Stimulated activated naive CD8-positive, alpha-beta T cell treated with anti-CD3 and anti-CD28 coated beads, Interleukin-15, Interleukin-2, amounts not matched to agents 100 U/mL and 50 U/mL, for 24 hours (primary cell): ENCODE results near the gene POLD3.
A peak's percentile ranks its signal among the peaks of the same experiment; 100 is the strongest.

ENCODE experiments used
- ATAC-seq: fragments of 150-1000 bp; cut with Tn5 transposase; one replicate; pipeline ENCODE4 v1.10.0; 2021
- DNase-seq: peaks from one replicate; pipeline ENCODE4 v3.0.0; 2021

The POLD3 gene

DNA sequence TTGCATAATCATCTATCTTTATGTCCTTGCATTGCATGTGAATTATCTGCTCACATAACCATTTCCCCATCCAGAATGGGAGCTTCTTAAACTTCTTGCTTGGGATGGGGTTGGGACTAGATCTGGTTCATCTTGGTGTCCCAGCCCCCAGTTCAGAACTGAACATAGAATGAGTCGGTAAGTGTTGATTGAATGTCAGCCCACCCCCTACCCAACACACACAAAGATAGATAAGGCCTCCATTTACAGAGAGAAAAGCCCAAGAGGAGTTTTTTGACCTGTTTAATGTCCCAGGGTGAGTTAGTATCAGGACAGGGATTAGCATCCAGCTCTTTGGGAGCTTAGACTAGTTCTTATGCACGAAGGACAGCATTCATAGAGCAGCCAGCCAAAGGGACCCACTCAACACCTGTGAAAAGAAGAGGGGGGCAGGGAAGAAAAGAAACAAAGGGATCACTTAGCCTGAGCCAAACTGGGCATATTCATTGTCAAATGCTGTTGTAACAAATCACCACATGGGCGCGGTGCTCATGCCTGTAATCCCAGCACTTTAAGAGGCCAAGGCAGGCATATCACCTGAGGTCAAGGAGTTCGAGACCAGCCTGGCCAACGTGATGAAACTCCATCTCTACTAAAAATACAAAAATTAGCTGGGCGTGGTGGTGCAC is 81.4 kb downstream of the POLD3 start:
- ATAC-seq (no peak), DNase-seq (no peak)

DNA sequence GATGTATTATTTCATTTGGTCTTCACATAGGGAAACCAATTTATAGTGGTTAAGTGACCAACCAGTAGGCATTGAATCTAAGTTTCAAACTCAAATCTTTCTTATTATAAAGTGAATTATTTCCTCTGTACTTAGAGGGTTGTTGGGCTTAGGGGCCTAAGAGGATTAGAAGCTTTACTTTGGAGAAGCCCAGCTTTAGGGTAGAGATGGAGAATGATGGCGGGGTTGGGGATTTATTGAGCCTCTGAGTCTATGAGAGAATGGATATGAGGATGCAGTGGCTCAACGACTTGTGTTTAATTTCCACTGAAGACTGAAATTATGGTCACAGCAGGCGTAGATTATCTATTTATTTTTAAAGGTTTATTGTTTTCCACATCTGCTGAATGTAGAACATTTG is 83.4 kb downstream of the POLD3 start:
- DNase-seq (no peak), ATAC-seq (no peak)

- no peak for ATAC-seq
- no peak for DNase-seq
Measured at GRCh38 chr11:74676596-74676995, 84.2 kb downstream of the POLD3 start.

- DNase-seq (no peak), ATAC-seq (no peak)
Measured at GRCh38 chr11:74677131-74677530, 84.7 kb downstream of the POLD3 start.

DNA sequence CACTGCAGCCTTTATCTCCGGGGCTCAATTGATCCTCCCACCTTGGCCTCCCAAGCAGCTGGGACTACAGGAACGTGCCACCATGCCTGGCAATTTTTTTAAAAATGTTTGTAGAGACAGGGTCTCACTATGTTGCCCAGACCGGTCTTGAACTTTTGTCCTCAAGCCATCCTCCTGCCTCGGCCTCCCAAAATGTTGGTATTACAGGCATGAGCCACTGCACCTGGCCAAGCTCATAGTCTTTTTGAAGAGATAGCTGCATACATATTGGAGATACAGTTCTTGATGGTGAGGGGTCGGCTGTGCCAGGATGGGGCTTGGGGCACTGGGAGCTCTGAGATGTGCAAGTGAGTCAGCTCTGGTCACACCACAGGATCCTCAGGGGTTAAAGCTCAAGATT is 85.7 kb downstream of the POLD3 start:
- no peak for ATAC-seq
- DNase-seq, result no peak

DNA sequence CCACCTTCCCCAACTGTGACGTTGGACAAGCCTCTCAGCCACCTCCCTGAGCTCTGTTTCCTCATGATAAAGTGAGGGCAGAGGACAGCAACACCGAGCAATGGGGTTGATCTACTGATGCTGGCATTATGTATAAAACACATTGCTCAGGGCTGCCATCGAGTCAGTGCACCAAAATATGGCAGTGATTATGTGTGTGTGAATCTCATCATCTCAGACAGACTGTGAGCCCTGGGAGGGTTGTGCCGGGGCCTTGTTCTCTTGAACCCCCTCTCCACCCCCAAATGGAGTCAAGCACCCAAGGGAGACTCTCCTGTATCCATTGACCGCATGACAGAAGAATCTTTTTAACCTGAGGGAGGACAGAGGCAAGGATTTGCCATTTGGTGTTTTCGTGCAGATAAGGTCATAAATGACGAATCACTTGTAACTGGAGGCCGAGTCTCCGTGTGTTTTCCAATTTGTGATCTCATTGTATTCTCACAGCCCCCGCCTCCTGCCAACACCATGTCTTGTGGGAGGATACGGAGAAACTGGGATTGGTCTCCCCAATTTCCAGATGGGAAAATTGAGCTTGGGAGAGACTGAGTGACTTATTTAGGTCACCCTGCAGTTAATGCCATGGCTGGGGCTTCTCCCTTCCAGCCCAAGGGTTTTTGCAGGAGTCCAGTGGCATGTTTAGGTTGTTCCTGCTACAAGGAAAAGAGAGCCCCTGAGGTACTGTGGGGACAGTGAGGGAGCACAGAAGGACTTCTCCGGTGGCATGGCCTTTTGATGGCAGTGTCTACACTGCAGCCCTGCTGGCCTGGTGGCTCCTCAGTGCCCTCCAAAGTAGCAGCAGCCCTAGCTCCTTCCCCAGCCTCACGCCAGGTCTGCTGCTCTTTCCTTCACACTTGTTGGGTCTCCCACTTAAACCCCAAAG is 86.5 kb downstream of the POLD3 start:
- ATAC-seq (no peak), DNase-seq (peak; percentile 1)

DNA sequence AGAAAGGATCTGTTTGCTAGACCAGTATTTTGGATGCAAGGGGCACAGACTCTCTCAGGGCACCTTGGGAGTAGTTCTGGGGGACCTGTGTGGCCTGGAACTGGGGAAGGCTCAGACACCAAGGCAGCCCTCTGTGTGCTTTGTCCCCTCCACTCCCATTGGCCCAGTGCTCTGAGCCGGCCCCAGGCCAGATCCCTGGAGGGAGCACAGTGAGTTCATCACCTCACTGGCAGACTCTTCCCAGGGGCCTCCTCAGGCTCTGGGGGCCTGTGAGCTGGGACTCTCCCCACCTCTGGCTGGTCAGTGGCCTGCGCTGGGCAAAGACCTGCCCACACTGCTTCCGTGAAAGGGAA is 87.1 kb downstream of the POLD3 start:
- peak; percentile 0 for DNase-seq
- no peak for ATAC-seq

- ATAC-seq, result no peak
- DNase-seq, result no peak
Measured at GRCh38 chr11:74680035-74680671, 87.8 kb downstream of the POLD3 start.

GRCh38 chr11:74680703-74681531 is 88.5 kb downstream of the POLD3 start:
- DNase-seq (peak; percentile 1), ATAC-seq (no peak)

GRCh38 chr11:74681686-74682651 is 89.6 kb downstream of the POLD3 start:
- no peak for DNase-seq

DNA sequence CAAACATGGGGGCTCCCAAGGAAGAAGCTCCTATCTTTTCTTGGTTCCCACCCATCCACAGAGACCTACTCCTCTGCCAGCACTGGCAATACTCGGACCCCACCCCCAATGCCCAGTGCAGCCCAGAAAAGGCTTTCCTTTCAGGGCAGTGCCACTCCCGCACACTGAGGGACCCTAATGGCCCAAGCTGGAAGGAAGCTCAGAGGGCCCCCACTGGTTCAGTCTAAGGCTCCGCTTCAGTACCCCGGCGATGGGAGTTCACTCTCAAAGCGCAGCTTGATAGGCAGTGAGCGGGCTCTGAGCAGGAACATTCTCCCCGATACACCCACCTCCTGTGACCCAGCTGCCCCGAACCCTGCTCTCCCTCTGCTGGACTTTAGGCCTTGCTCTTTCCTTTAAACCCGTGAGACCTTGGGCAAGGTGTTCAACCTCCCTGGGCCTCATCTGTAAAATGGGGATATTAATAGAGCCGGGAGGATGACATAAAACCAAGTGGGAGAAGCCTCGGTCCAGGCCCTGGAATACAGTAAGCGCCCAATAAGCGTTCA is 90.4 kb downstream of the POLD3 start:
- DNase-seq (no peak), ATAC-seq (no peak)

More at GRCh38 chr11:74681686-74682651, 89.6 kb downstream of the POLD3 start:
- no peak for ATAC-seq

DNA sequence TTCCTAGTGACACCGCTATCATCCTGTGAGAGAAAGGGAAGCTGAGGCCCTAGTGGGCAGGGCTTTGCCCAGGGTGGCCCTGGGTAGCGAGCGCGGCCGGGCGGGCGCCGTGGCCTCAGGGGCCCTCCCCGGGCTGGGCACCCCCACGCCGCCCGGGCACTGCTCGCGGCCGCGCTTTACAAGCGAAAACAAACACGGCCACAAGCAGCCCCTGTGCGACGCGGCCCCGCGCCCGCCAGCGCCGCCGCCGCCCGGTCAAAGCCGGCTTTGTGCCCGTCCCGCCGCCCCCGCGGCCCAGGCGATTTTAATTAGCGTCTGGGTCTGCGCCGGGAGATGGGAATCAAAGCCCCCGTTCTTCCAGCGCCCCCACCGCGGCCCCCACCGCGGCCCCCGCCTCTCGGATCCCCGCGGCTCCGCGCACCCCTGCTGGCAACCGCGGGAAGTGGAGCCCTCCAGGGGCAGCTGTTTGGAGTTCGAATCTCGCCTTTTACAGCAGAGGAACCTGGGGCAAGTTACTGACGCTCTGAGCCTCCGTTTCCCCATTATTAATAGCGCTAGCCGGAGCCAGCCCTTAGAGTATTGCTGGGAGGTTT is 91.0 kb downstream of the POLD3 start:
- DNase-seq, result peak; percentile 29
- no peak for ATAC-seq

- no peak for ATAC-seq
- DNase-seq, result no peak
Measured at GRCh38 chr11:74683941-74684481, 91.6 kb downstream of the POLD3 start.

DNA sequence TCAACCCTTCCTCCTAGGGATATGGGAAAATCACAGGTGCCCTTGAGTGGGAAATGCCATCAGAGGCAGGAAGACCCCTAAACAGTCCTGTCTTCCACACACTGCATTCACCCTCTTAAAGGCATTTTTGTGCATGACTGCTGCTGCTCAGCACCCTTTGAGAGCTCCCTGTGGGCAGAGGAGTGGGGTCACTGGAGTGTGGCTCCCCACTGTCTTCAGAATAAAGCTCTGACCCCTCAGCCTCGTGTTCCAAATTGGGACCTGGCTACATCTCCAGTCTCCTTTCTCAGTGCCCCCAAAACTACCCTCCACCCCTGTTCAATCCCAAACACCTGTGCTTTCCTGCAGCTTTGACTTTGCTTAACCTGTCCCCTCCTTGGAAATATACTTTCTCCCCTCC is 92.3 kb downstream of the POLD3 start:
- ATAC-seq (no peak), DNase-seq (no peak)

GRCh38 chr11:74685338-74685737 is 93.0 kb downstream of the POLD3 start:
- DNase-seq (no peak), ATAC-seq (no peak)

DNA sequence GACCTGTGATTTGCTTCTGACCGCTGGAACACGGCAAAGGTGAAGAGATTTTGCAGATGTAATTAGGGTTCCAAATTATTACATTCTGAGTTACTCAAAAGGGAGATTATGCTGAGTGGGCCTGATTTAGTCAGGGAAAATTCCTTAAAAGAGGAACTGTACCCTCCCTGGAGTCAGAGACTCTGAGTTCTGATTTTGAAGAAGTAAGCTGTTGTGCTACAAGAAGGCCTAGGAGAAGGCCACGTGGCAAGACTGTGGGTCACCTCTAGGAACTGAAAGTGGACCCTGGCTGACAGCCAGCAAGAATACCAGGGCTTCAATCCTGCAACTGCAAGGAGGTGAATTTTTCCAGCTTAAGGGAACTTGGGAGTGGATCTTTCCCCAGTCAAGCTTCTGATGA is 93.5 kb downstream of the POLD3 start:
- ATAC-seq (no peak), DNase-seq (no peak)

GRCh38 chr11:74686792-74687191 is 94.4 kb downstream of the POLD3 start:
- no peak for ATAC-seq
- no peak for DNase-seq

DNA sequence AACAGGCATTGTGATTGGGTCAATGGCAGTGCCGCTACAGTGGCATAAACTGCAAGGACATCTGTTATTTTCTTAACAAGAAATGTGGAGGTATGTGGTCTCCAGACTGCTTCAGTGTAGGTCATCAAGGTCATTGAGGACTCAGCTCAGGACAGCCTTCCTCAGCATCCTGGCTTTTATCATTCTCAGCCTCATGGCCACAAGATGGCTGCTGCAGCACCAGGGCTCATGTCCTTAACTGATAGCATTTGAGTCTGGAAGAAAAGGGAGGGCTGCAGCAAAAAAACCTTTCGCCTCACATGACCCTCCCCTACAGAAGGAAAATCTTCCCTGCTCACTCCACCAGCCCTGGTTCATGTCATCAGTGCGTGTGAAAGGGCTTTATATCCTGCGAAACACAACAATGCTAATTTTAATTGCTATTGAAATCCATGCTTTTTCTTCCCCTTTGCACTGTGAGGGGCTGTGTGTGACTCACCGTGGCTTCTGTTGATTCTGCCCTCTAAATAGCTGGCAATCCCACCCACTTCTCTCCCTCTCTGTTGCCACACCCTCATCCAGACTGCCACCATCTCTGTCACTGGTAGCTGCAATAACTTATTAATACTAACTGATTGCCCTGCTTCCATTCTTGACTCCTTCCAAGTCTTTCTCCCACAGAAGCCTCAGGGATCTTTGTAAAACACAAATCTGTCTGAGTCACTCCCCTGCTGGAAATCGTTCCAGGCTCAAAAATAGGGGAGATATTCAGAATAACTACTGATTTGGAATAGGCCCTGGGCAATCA is 95.0 kb downstream of the POLD3 start:
- DNase-seq (no peak), ATAC-seq (no peak)

DNA sequence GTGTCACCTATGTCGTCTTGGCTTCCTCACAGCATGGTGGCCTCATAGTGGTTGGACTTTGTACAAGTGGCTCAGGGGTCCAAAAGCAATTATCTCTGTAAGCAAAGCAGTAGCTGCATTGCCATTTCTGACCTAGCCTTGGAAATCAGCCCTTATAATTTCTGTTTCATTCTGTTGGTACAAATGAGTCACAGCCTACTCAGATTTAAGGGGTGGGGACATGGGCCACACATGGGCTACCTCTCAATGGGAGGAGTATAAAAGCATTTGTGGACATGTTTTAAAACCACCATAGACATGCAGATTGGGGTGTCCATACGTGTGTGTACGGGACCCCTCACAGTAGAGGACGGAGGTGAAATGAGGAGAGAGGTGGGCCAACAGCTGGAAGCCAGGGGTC is 97.3 kb downstream of the POLD3 start:
- no peak for ATAC-seq
- DNase-seq, result no peak
